HG03565 (cell line): Measurements from ENCODE around the gene VAT1L.
"Not testable (repeated sequence)": the region's sequence is repeated elsewhere in the genome, so short reads cannot be mapped to it uniquely, and the experiment has no call there.

Experiments
- ATAC-seq: cut with Tn5 transposase; IDR thresholded peaks from one replicate; pipeline ENCODE4 v1.9.1; 2021; ENCODE audit warnings: mild to moderate bottlenecking, moderate library complexity; ENCODE audit not compliant: unreplicated experiment

The VAT1L gene

GRCh38 chr16:77947590-77947989 is 159.2 kb downstream of the VAT1L start:
- not testable (repeated sequence) for ATAC-seq

- no peak for ATAC-seq
These were observed 160.5 kb downstream of the VAT1L start for GRCh38 chr16:77948835-77949234.

- no peak for ATAC-seq
These were observed 161.1 kb downstream of the VAT1L start for GRCh38 chr16:77949445-77949844.

GRCh38 chr16:77951788-77952187 is 163.4 kb downstream of the VAT1L start:
- peak; percentile 45 for ATAC-seq

GRCh38 chr16:77955127-77955526 is 166.8 kb downstream of the VAT1L start:
- no peak for ATAC-seq

GRCh38 chr16:77956231-77956630 is 167.9 kb downstream of the VAT1L start:
- no peak for ATAC-seq

GRCh38 chr16:77960766-77961165 is 172.4 kb downstream of the VAT1L start:
- no peak for ATAC-seq

- ATAC-seq = no peak
These were observed 173.4 kb downstream of the VAT1L start for GRCh38 chr16:77961814-77962213.

GRCh38 chr16:77962689-77963088 is 174.3 kb downstream of the VAT1L start:
- no peak for ATAC-seq

GRCh38 chr16:77963185-77964044 is 175.1 kb downstream of the VAT1L start:
- peak; percentile 66 for ATAC-seq

- ATAC-seq = no peak
These were observed 177.0 kb downstream of the VAT1L start for GRCh38 chr16:77965346-77965745.

GRCh38 chr16:77967054-77967904 is 178.9 kb downstream of the VAT1L start:
- no peak for ATAC-seq

- ATAC-seq = no peak
These were observed 181.5 kb downstream of the VAT1L start for GRCh38 chr16:77969861-77970260.

- no peak for ATAC-seq
These were observed 182.0 kb downstream of the VAT1L start for GRCh38 chr16:77970371-77970770.

- peak; percentile 76 for ATAC-seq
These were observed 183.1 kb downstream of the VAT1L start for GRCh38 chr16:77971306-77972061.

- ATAC-seq = no peak
These were observed 183.7 kb downstream of the VAT1L start for GRCh38 chr16:77972062-77972392.

GRCh38 chr16:77974883-77975282 is 186.5 kb downstream of the VAT1L start:
- ATAC-seq = no peak

GRCh38 chr16:77975942-77976341 is 187.6 kb downstream of the VAT1L start:
- ATAC-seq = no peak

GRCh38 chr16:77977339-77977738 is 189.0 kb downstream of the VAT1L start:
- no peak for ATAC-seq

- ATAC-seq = no peak
These were observed 196.7 kb downstream of the VAT1L start for GRCh38 chr16:77985111-77985510.

- ATAC-seq = no peak
These were observed 197.8 kb downstream of the VAT1L start for GRCh38 chr16:77986011-77986740.
